ENCODE data around the gene KCTD3. TPM values are rescaled to one million over a fixed set of nuclear protein-coding genes. Genes with fewer than 3 reads are reported as not detected.

The KCTD3 gene
- total and polyA plus RNA-seq, 2 donors from 2014 or later = 20.3 to 41.6 TPM

- Histone ChIP-seq H3K36me3 (ENCODE audit: control insufficient read depth in 2 of 3, insufficient read depth in 3 of 3, low read length in 3 of 3) (peaks cover 2 to 8% (median 7%) of the 10 kb centered on the region in 3 donors), H3K27me3 (ENCODE audit: control insufficient read depth, insufficient read depth, low read length) (no peaks in the 10 kb centered on the region), H3K4me3 (ENCODE audit: low read length in 3 of 3) (no peak overlapping the region), H3K4me1 (ENCODE audit: control insufficient read depth in 2 of 3, insufficient read depth in 2 of 3, low read depth in 1 of 3, low read length in 3 of 3) (peaks cover 0 to 12% (median 0%) of the 10 kb centered on the region in 3 donors), H3K9ac (ENCODE audit: low read length in 3 of 3) (no peak overlapping the region), H3K27ac (ENCODE audit: low read depth in 2 of 2, low read length in 2 of 2) (no peak overlapping the region), H3K9me3 (ENCODE audit: control insufficient read depth in 2 of 3, insufficient read depth in 1 of 3, low read length in 3 of 3) (no peaks in the 10 kb centered on the region)
- FAIRE-seq = peak; percentile 11
- peak in 2 of 5 donors; percentile 7 to 15 for DNase-seq
- intact Hi-C loops (cut with DNase I) = no loop called here
- TF ChIP-seq, protein P1, sequence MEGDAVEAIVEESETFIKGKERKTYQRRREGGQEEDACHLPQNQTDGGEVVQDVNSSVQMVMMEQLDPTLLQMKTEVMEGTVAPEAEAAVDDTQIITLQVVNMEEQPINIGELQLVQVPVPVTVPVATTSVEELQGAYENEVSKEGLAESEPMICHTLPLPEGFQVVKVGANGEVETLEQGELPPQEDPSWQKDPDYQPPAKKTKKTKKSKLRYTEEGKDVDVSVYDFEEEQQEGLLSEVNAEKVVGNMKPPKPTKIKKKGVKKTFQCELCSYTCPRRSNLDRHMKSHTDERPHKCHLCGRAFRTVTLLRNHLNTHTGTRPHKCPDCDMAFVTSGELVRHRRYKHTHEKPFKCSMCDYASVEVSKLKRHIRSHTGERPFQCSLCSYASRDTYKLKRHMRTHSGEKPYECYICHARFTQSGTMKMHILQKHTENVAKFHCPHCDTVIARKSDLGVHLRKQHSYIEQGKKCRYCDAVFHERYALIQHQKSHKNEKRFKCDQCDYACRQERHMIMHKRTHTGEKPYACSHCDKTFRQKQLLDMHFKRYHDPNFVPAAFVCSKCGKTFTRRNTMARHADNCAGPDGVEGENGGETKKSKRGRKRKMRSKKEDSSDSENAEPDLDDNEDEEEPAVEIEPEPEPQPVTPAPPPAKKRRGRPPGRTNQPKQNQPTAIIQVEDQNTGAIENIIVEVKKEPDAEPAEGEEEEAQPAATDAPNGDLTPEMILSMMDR (IDR thresholded peaks at IDR 0.05; ENCODE audit: borderline replicate concordance, extremely low read depth, insufficient read depth) = no peak
Observed at GRCh38 chr1:215600258-215600792, 33.2 kb downstream of the KCTD3 start.

- intact Hi-C loops (cut with DNase I) = no loop called here
- H3K4me3 ChIP-seq (ENCODE audit: low read length in 3 of 3) = no peak overlapping the region
- no peaks in the 10 kb centered on the region for H3K27me3 ChIP-seq (ENCODE audit: control insufficient read depth, insufficient read depth, low read length)
- peaks cover 0 to 12% (median 0%) of the 10 kb centered on the region in 3 donors for H3K4me1 ChIP-seq (ENCODE audit: control insufficient read depth in 2 of 3, insufficient read depth in 2 of 3, low read depth in 1 of 3, low read length in 3 of 3)
- no peaks in the 10 kb centered on the region for H3K9me3 ChIP-seq (ENCODE audit: control insufficient read depth in 2 of 3, insufficient read depth in 1 of 3, low read length in 3 of 3)
- FAIRE-seq (no peak), DNase-seq (no peak)
- TF ChIP-seq, protein P1 (IDR thresholded peaks at IDR 0.05; ENCODE audit: borderline replicate concordance, extremely low read depth, insufficient read depth) = no peak
- no peak overlapping the region for H3K27ac ChIP-seq (ENCODE audit: low read depth in 2 of 2, low read length in 2 of 2)
- no peak overlapping the region for H3K9ac ChIP-seq (ENCODE audit: low read length in 3 of 3)
- peaks cover under 1 to 8% (median 7%) of the 10 kb centered on the region in 3 donors for H3K36me3 ChIP-seq (ENCODE audit: control insufficient read depth in 2 of 3, insufficient read depth in 3 of 3, low read length in 3 of 3)
Observed at GRCh38 chr1:215600867-215601266, 33.8 kb downstream of the KCTD3 start.

DNA sequence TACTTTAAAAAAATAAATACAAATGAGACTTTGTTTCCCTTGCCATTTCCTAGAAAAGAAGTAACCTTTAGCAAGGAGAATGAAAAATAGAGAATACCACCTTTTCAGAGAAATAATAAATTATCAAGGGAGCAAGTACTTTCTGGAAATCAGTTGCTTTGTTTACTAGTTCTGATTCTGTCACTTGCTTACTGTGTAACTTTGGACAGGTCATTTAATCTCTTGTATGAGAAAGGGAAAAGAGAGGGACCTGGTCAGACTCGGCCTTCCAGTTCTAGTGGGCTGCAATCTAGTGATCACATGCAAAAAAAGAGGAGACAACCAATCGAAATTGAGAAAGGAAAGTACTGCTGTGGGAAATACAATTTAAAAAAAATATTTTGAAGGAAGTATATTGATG, 34.2 kb downstream of the KCTD3 start:
- H3K27ac ChIP-seq (ENCODE audit: low read depth in 2 of 2, low read length in 2 of 2) = no peak overlapping the region
- H3K4me1 ChIP-seq (ENCODE audit: control insufficient read depth in 2 of 3, insufficient read depth in 2 of 3, low read depth in 1 of 3, low read length in 3 of 3) = peaks cover 0 to 12% (median 0%) of the 10 kb centered on the region in 3 donors
- DNase-seq (no peak), FAIRE-seq (no peak)
- intact Hi-C loops (cut with DNase I) = no loop called here
- H3K36me3 ChIP-seq (ENCODE audit: control insufficient read depth in 2 of 3, insufficient read depth in 3 of 3, low read length in 3 of 3) = peaks cover 0 to 8% (median 7%) of the 10 kb centered on the region in 3 donors
- TF ChIP-seq, protein P1 (IDR thresholded peaks at IDR 0.05; ENCODE audit: borderline replicate concordance, extremely low read depth, insufficient read depth) = no peak
- H3K9ac ChIP-seq (ENCODE audit: low read length in 3 of 3) = no peak overlapping the region
- H3K4me3 ChIP-seq (ENCODE audit: low read length in 3 of 3) = no peak overlapping the region
- no peaks in the 10 kb centered on the region for H3K9me3 ChIP-seq (ENCODE audit: control insufficient read depth in 2 of 3, insufficient read depth in 1 of 3, low read length in 3 of 3)
- no peaks in the 10 kb centered on the region for H3K27me3 ChIP-seq (ENCODE audit: control insufficient read depth, insufficient read depth, low read length)

DNA sequence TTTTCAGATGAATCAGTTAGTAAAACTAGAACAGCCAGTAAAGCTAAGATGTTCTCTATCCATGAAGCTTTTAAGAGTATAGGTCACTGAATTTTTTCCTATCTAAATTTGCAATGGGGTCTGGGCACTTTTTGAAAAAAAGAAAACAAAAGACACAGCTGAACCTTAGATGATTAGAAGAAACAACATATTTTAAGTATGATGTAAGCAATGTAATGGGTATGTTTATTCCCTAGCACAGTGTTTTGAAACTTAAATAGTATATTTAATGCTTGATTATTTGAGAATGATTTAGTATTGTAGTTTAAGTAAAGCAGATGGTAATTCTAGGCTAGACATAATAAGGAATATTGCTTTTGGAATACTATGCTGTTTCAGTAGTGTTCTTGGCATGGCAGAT, 36.2 kb downstream of the KCTD3 start:
- H3K27ac ChIP-seq (ENCODE audit: low read depth in 2 of 2, low read length in 2 of 2) = no peak overlapping the region
- DNase-seq = no peak
- TF ChIP-seq, protein P1 (IDR thresholded peaks at IDR 0.05; ENCODE audit: borderline replicate concordance, extremely low read depth, insufficient read depth) = no peak
- H3K27me3 ChIP-seq (ENCODE audit: control insufficient read depth, insufficient read depth, low read length) = no peaks in the 10 kb centered on the region
- H3K9ac ChIP-seq (ENCODE audit: low read length in 3 of 3) = no peak overlapping the region
- intact Hi-C loops (cut with DNase I) = no loop called here
- H3K4me3 ChIP-seq (ENCODE audit: low read length in 3 of 3) = no peak overlapping the region
- FAIRE-seq = no peak
- H3K4me1 ChIP-seq (ENCODE audit: control insufficient read depth in 2 of 3, insufficient read depth in 2 of 3, low read depth in 1 of 3, low read length in 3 of 3) = peaks cover 0 to 12% (median 0%) of the 10 kb centered on the region in 3 donors
- H3K9me3 ChIP-seq (ENCODE audit: control insufficient read depth in 2 of 3, insufficient read depth in 1 of 3, low read length in 3 of 3) = no peaks in the 10 kb centered on the region
- peaks cover 0 to 8% (median 3%) of the 10 kb centered on the region in 3 donors for H3K36me3 ChIP-seq (ENCODE audit: control insufficient read depth in 2 of 3, insufficient read depth in 3 of 3, low read length in 3 of 3)

All from kidney (tissue), 14 donors.